ENCODE measurements around the gene DVL1.

DNA sequence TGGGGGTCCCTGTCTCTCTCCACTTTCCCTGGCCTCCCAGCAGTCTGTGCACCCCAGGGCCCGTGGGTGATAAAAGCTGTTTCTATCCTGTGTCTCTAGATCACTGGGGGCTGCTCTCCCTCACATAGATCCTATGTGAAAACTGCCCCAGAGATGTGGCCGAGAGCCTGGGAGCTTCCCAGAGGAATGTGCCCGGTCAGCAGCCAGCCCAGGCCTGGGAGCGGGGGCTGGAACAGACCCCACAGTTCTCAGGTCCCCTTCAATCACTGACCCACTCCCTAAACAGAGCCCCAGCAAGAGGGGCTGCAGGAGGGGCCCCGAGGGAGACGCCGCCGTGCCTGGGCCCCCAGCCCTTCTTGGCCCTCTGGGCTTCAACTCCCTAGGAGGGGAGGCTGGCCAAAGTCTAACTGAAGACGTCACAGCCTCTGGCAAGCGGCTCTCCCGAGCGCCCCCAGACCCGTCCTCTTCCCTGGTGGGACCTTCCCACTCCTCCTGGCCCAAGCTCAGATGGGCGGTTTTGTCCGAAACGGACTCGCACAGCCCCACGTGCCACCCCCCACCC, 8.7 kb upstream of the DVL1 start:
- TF ChIP-seq, protein P1, sequence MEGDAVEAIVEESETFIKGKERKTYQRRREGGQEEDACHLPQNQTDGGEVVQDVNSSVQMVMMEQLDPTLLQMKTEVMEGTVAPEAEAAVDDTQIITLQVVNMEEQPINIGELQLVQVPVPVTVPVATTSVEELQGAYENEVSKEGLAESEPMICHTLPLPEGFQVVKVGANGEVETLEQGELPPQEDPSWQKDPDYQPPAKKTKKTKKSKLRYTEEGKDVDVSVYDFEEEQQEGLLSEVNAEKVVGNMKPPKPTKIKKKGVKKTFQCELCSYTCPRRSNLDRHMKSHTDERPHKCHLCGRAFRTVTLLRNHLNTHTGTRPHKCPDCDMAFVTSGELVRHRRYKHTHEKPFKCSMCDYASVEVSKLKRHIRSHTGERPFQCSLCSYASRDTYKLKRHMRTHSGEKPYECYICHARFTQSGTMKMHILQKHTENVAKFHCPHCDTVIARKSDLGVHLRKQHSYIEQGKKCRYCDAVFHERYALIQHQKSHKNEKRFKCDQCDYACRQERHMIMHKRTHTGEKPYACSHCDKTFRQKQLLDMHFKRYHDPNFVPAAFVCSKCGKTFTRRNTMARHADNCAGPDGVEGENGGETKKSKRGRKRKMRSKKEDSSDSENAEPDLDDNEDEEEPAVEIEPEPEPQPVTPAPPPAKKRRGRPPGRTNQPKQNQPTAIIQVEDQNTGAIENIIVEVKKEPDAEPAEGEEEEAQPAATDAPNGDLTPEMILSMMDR (IDR thresholded peaks at IDR 0.05; ENCODE audit: low read depth, low read length), result no peak
- no peak for TF ChIP-seq POLR2A (IDR thresholded peaks at IDR 0.05; ENCODE audit: extremely low read depth, insufficient read length)
- no peak for TF ChIP-seq MYC (IDR thresholded peaks at IDR 0.05; ENCODE audit: low read depth, low read length)
- TF ChIP-seq, protein P2, sequence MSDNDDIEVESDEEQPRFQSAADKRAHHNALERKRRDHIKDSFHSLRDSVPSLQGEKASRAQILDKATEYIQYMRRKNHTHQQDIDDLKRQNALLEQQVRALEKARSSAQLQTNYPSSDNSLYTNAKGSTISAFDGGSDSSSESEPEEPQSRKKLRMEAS (IDR thresholded peaks at IDR 0.05; ENCODE audit: low read depth, low read length), result no peak

Measured in NB4 (cell line).